Activated B cell treated with CpG ODN at 0.5 μM for 24 hours (primary cell): ENCODE measurements around the gene RAD17. TPM values are rescaled to one million over a fixed set of nuclear protein-coding genes. Genes with fewer than 3 reads are reported as not detected.
"Not testable (repeated sequence)": the region's sequence is repeated elsewhere in the genome, so short reads cannot be mapped to it uniquely, and the experiment has no call there.

Experiments used
- ATAC-seq: fragments of 200-7000 bp; cut with Tn5 transposase; one replicate; pipeline ENCODE4 v1.10.0; 2021; ENCODE audit warnings: low read depth, mild to moderate bottlenecking, moderate library complexity
- CTCF ChIA-PET: fragments of 350-600 bp; sonication (Branson Sonifier 250); formaldehyde crosslinking; loops from one replicate; lab custom pipeline; 2021; ENCODE audit warnings: antibody characterized with exemption; lab: Charles Lee
- POLR2A ChIA-PET: fragments of 350-600 bp; sonication (Branson Sonifier 250); formaldehyde crosslinking; loops from one replicate; lab custom pipeline; 2021; ENCODE audit warnings: antibody characterized with exemption; lab: Charles Lee
- DNase-seq: peaks from one replicate; pipeline ENCODE4 v3.0.0; 2022
- H3K27ac Mint-ChIP-seq: one replicate; pipeline ENCODE4 v1.8.0; 2020; ENCODE audit warnings: mixed read lengths
- H3K27me3 Mint-ChIP-seq: one replicate; pipeline ENCODE4 v1.8.0; 2021; ENCODE audit warnings: mixed read lengths
- H3K36me3 Mint-ChIP-seq: one replicate; pipeline ENCODE4 v1.8.0; 2021; ENCODE audit warnings: low read depth, mixed read lengths
- H3K4me1 Mint-ChIP-seq: one replicate; pipeline ENCODE4 v1.8.0; 2021; ENCODE audit warnings: mixed read lengths
- H3K4me3 Mint-ChIP-seq: one replicate; pipeline ENCODE4 v1.8.0; 2020; ENCODE audit warnings: mild to moderate bottlenecking, mixed read lengths
- H3K9me3 Mint-ChIP-seq: one replicate; pipeline ENCODE4 v1.8.0; 2020; ENCODE audit warnings: mixed read lengths
- intact Hi-C: fragments of 100-400 bp; cut with micrococcal nuclease; formaldehyde crosslinking; loops from one replicate; pipeline ENCODE4 v1.15.1; 2024
- total RNA-seq: library from RNA; stranded (reverse); gene quantifications from 2 replicates; pipeline ENCODE4 v1.2.3, GENCODE V29; 2022
- TF ChIP-seq, protein P1 (sequence below): fragments of 200-600 bp; IDR thresholded peaks from one replicate; pipeline ENCODE4 v1.8.0; 2022; ENCODE audit warnings: antibody characterized with exemption, mild to moderate bottlenecking

Gene RAD17
- total RNA-seq, 1 donor from 2014 or later: 30.6 TPM

DNA sequence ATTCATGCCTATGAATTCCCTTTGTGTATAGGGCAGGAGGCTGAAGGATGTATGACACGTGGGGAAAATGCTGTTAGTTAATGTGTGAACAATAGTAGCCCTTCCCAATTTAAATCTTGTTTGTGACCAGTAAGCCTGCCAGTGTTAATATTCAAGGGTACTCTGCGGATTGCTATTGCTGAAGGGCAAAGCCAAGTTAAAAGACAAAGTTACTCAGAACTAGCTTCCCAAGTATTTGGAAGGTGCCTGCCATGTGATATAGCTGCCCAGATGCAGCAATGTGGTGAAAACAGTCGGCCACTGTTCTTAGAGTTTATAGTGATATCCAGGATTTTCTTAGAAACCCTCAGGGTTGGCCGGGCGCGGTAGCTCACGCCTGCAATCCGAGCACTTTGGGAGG is 79.9 kb downstream of the RAD17 start:
- ATAC-seq: no peak

DNA sequence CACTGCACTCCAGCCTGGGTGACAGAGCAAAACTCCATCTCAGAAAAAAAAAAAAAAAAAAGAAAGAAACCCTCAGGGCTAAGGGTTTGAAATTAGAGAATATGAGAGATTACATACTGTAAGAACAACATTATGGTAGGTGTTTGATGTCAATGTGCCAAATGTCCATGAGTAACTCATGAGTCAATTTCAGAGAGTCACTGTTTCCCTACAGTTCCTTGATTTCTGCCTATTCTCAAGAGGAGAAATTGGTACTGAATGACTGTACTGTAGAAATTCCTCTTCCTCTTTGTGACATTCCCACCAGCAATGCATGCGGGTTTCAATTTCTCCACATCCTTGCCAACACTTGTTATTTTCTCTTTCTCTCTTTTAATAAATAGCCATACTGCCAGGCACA is 80.5 kb downstream of the RAD17 start:
- Mint-ChIP-seq H3K27me3 (no peaks in the 10 kb centered on the region), H3K9me3 (no peaks in the 10 kb centered on the region), H3K27ac (no peak overlapping the region), H3K4me1 (no peaks in the 10 kb centered on the region), H3K36me3 (no peaks in the 10 kb centered on the region), H3K4me3 (no peak overlapping the region)
- POLR2A ChIA-PET: no interaction called here
- intact Hi-C loops: no loop called here
- DNase-seq (no peak), ATAC-seq (no peak)
- TF ChIP-seq, protein P1, sequence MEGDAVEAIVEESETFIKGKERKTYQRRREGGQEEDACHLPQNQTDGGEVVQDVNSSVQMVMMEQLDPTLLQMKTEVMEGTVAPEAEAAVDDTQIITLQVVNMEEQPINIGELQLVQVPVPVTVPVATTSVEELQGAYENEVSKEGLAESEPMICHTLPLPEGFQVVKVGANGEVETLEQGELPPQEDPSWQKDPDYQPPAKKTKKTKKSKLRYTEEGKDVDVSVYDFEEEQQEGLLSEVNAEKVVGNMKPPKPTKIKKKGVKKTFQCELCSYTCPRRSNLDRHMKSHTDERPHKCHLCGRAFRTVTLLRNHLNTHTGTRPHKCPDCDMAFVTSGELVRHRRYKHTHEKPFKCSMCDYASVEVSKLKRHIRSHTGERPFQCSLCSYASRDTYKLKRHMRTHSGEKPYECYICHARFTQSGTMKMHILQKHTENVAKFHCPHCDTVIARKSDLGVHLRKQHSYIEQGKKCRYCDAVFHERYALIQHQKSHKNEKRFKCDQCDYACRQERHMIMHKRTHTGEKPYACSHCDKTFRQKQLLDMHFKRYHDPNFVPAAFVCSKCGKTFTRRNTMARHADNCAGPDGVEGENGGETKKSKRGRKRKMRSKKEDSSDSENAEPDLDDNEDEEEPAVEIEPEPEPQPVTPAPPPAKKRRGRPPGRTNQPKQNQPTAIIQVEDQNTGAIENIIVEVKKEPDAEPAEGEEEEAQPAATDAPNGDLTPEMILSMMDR: no peak
- CTCF ChIA-PET: no interaction called here

More for the DNA sequence above, 79.9 kb downstream of the RAD17 start:
- DNase-seq: no peak
- no peak overlapping the region for H3K27ac Mint-ChIP-seq
- H3K27me3 Mint-ChIP-seq: no peaks in the 10 kb centered on the region
- no peaks in the 10 kb centered on the region for H3K4me1 Mint-ChIP-seq
- ChIA-PET CTCF (no interaction called here), POLR2A (no interaction called here)
- intact Hi-C loops: no loop called here
- H3K4me3 Mint-ChIP-seq: no peak overlapping the region
- TF ChIP-seq, protein P1: no peak
- no peaks in the 10 kb centered on the region for H3K9me3 Mint-ChIP-seq
- no peaks in the 10 kb centered on the region for H3K36me3 Mint-ChIP-seq

DNA sequence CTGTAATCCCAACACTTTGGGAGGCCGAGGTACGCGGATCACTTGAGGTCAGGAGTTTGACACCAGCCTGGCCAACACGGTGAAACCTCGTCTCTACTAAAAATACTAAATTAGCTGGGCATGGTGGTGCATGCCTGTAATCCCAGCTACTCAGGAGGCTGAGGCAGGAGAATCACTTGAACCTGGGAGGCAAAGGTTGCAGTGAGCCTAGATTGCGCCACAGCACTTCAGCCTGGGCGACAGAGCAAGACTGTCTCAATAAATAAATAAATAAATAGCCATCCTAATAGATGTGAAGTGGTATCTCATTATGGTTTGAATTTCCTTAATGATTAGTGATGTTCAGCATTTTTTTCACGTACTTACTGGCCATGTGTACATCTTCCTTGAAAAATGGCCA is 80.9 kb downstream of the RAD17 start:
- H3K4me3 Mint-ChIP-seq, H3K36me3 Mint-ChIP-seq, DNase-seq, H3K9me3 Mint-ChIP-seq, CTCF ChIA-PET, H3K27ac Mint-ChIP-seq, H3K4me1 Mint-ChIP-seq, intact Hi-C loops, ATAC-seq, POLR2A ChIA-PET, H3K27me3 Mint-ChIP-seq: not testable (repeated sequence)

DNA sequence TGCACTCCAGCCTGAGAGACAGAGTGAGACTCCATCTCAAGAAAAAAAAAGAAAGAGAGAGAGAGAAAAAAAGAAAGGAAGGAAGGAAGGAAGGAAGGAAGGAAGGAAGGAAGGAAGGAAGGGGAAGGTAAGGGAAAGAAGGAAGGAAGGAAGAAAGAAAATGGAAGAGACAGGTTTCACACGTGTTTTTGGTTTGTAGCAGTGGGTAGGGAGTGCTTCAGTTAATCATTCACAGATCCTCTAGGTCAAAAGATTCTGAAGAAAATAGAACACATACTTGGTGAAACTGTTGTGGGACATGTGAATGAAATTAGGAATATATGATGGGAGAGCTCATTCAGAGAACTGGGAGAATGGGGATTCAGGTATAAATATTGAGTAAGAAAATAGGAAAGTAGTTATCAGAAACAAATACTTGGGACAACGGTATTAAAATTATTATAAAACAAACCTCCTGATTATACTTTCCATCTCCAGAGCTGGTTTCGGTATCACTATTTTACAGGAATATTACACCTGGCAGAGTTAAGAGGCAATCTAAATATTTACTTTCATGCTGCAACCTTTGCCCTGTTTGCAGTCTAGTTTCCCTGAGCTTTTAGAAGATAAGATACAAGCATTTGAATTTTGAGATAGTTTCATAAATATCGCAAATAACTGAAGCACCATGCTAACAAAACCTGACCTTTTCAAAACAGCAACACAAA is 82.5 kb downstream of the RAD17 start:
- intact Hi-C loops: no loop called here
- ChIA-PET POLR2A (no interaction called here), CTCF (no interaction called here)
- DNase-seq (no peak), ATAC-seq (no peak)
- Mint-ChIP-seq H3K27me3 (no peaks in the 10 kb centered on the region), H3K36me3 (no peaks in the 10 kb centered on the region), H3K4me1 (no peaks in the 10 kb centered on the region), H3K9me3 (no peaks in the 10 kb centered on the region), H3K27ac (no peak overlapping the region), H3K4me3 (no peak overlapping the region)
- TF ChIP-seq, protein P1: no peak

DNA sequence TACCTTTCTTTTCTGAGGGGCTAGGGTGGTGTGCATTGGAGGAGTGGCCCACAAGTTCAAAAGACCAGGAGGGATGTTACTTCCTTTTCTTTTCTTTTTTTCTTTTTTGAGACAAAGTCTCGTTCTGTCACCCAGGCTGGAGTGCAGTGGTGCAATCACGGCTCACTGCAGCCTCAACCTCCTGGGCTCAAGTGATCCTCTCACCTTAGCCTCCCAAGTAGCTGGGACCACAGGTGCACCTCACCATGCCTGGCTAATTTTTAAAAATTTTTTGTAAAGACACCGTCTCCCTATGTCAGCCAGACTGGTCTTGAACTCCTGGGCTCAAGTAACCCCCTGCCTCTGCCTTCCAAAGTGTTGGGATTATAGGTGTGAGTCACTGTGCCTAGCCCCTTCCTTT is 83.9 kb downstream of the RAD17 start:
- POLR2A ChIA-PET, ATAC-seq, H3K27ac Mint-ChIP-seq, H3K4me3 Mint-ChIP-seq, H3K36me3 Mint-ChIP-seq, H3K9me3 Mint-ChIP-seq, CTCF ChIA-PET, intact Hi-C loops, H3K27me3 Mint-ChIP-seq, H3K4me1 Mint-ChIP-seq, DNase-seq: not testable (repeated sequence)

DNA sequence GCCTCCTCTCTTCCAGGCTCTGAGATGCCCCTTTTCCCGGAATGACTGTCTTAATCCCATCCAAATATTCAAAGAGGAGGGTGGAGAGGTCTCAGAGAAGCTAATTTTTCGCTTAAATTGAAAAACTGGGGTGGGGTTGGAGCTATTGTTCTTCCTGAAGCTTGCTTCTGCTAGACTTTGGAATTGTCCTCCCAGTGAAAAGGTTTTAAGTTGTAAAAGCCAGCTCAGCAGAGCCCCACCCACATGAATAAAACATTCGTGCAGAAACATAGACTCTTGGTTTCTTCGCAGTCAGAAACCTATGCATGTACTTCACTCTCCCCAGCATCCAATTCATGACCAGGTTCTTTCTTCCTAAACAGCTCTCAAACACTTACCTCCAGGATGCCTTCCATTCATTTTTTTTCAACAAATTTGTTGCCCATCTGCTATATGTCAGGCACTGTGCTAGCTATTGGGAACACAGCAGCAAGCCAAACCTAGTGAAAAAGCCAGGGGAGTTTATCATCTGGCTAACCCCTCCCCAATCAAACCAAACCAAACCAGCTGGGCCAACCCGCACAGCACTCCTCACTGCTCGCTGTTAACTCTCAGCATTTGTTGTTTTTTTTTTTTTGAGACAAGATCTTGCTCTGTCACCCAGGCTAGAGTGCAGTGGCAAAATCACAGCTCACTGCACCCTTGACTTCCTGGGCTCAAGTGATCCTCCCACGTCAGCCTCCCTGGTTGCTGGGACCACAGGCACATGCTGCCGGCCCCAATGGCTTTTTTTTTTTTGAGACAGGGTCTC is 85.0 kb downstream of the RAD17 start:
- Mint-ChIP-seq H3K9me3 (peaks cover 2% of the 10 kb centered on the region), H3K4me1 (no peaks in the 10 kb centered on the region), H3K36me3 (no peaks in the 10 kb centered on the region), H3K27me3 (no peaks in the 10 kb centered on the region), H3K4me3 (no peak overlapping the region), H3K27ac (no peak overlapping the region)
- ChIA-PET CTCF (no interaction called here), POLR2A (no interaction called here)
- TF ChIP-seq, protein P1: no peak
- DNase-seq (no peak), ATAC-seq (no peak)
- intact Hi-C loops: no loop called here

DNA sequence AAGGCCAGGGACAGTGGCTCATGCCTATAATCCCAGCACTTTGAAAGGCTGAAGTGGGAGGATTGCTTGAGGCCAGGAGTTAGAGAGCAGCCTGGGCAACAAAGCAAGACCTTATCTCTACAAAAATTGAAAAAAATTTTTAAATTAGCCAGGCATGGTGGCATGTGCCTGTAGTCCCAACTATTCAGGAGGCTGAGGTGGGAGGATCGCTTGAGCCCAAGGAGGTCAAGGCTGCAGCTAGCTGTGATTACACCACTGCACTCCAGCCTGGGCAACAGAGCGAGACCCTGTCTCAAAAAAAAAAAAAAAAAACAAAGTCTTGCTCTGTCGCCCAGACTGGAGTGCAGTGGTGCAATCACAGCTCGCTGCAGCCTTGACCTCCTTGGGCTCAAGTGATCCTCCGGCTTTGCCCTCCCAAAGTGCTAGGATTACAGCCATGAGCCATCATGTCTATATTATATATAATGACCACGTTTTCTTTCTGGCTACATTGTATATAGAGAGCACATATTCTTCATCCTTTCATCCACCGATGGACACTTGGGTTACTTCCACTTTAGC is 85.9 kb downstream of the RAD17 start:
- intact Hi-C loops, H3K4me3 Mint-ChIP-seq, H3K27ac Mint-ChIP-seq, H3K9me3 Mint-ChIP-seq, CTCF ChIA-PET, H3K36me3 Mint-ChIP-seq, H3K27me3 Mint-ChIP-seq, POLR2A ChIA-PET, ATAC-seq, DNase-seq, H3K4me1 Mint-ChIP-seq: not testable (repeated sequence)
